ENCODE results near the gene PNMT.

DNA sequence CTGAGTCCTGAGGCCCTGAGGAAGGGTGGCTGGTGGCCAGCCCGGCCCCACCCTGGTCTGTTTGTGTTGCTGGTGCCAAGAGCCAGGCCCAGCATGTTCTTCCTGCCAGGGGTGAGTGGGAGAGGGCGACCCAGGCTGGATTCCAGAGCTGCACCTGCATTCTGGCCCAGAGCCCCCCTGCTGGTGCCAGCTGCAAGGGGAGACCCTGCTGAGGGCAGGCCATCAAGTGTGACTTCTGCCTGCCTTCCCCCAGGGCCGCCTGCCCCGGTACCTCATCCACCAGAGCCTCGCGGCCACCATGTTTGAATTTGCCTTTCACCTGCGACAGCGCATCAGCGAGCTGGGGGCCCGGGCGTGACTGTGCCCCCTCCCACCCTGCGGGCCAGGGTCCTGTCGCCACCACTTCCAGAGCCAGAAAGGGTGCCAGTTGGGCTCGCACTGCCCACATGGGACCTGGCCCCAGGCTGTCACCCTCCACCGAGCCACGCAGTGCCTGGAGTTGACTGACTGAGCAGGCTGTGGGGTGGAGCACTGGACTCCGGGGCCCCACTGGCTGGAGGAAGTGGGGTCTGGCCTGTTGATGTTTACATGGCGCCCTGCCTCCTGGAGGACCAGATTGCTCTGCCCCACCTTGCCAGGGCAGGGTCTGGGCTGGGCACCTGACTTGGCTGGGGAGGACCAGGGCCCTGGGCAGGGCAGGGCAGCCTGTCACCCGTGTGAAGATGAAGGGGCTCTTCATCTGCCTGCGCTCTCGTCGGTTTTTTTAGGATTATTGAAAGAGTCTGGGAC lies 5.5 kb upstream of the PNMT start:
- TF ChIP-seq POLR2A (IDR thresholded peaks at IDR 0.05), result no peak
- TF ChIP-seq, protein P1, sequence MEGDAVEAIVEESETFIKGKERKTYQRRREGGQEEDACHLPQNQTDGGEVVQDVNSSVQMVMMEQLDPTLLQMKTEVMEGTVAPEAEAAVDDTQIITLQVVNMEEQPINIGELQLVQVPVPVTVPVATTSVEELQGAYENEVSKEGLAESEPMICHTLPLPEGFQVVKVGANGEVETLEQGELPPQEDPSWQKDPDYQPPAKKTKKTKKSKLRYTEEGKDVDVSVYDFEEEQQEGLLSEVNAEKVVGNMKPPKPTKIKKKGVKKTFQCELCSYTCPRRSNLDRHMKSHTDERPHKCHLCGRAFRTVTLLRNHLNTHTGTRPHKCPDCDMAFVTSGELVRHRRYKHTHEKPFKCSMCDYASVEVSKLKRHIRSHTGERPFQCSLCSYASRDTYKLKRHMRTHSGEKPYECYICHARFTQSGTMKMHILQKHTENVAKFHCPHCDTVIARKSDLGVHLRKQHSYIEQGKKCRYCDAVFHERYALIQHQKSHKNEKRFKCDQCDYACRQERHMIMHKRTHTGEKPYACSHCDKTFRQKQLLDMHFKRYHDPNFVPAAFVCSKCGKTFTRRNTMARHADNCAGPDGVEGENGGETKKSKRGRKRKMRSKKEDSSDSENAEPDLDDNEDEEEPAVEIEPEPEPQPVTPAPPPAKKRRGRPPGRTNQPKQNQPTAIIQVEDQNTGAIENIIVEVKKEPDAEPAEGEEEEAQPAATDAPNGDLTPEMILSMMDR (IDR thresholded peaks at IDR 0.05), result no peak

Data from uterus (tissue), 2 donors.